SU-DHL-6 (cell line): Measurements from ENCODE around the gene ARPC1B.
"Not testable (repeated sequence)": the region's sequence is repeated elsewhere in the genome, so short reads cannot be mapped to it uniquely, and the experiment has no call there.

Experiments
- H2AFZ ChIP-seq: fragments of 200-600 bp; sonication (generic); 2 replicates; pipeline ENCODE4 v1.6.1; 2014; ENCODE audit warnings: low read depth, mild to moderate bottlenecking, moderate library complexity, mixed read lengths, antibody characterized with exemption, low read length; ENCODE audit not compliant: severe bottlenecking
- H3F3A ChIP-seq: fragments of 200-600 bp; shearing (Covaris generic); 2 replicates; pipeline ENCODE4 v1.6.0; 2016; ENCODE audit warnings: antibody characterized with exemption, mild to moderate bottlenecking; ENCODE audit not compliant: insufficient read depth
- H3K27ac ChIP-seq: fragments of 200-600 bp; sonication (generic); 2 replicates; pipeline ENCODE4 v1.5.1; 2016; ENCODE audit warnings: low read depth, mild to moderate bottlenecking, low read length, moderate library complexity, mixed read lengths
- H3K27me3 ChIP-seq: fragments of 200-600 bp; sonication (generic), shearing (Covaris generic); 2 replicates; pipeline ENCODE4 v1.6.0; 2014; ENCODE audit warnings: mild to moderate bottlenecking, low read length
- H3K36me3 ChIP-seq: fragments of 200-600 bp; sonication (generic); 2 replicates; pipeline ENCODE4 v1.6.1; 2014; ENCODE audit warnings: mild to moderate bottlenecking, low read length, mixed read lengths
- H3K4me2 ChIP-seq: fragments of 300-600, 200-600 bp; shearing (Covaris generic), sonication (generic); 2 replicates; pipeline ENCODE4 v1.6.0; 2014; ENCODE audit warnings: low read length, low read depth, mild to moderate bottlenecking; ENCODE audit not compliant: poor library complexity, severe bottlenecking
- H3K4me3 ChIP-seq: fragments of 200-600 bp; sonication (generic); 2 replicates; pipeline ENCODE4 v1.5.1; 2014; ENCODE audit warnings: antibody characterized with exemption, low read length, mild to moderate bottlenecking, mixed read lengths; ENCODE audit not compliant: insufficient read depth, poor library complexity, severe bottlenecking
- H3K79me2 ChIP-seq: fragments of 200-600 bp; sonication (generic); 2 replicates; pipeline ENCODE4 v1.6.1; 2014; ENCODE audit warnings: mild to moderate bottlenecking, low read length, moderate library complexity; ENCODE audit not compliant: insufficient read depth
- H3K9ac ChIP-seq: fragments of 200-600 bp; sonication (generic); 2 replicates; pipeline ENCODE4 v1.7.0; 2014; ENCODE audit warnings: mild to moderate bottlenecking, low read length
- H3K9me2 ChIP-seq: fragments of 200-600 bp; sonication (generic); replicated peaks from 2 replicates; pipeline ENCODE4 v1.6.1; 2014; ENCODE audit warnings: low read length; ENCODE audit not compliant: insufficient read depth
- H3K9me3 ChIP-seq: fragments of 200-600 bp; sonication (generic); 2 replicates; pipeline ENCODE4 v1.6.1; 2014; ENCODE audit warnings: low read length, mixed read lengths; ENCODE audit not compliant: insufficient read depth
- H4K20me1 ChIP-seq: fragments of 200-600 bp; sonication (generic); 2 replicates; pipeline ENCODE4 v1.6.1; 2014; ENCODE audit warnings: low read depth, mild to moderate bottlenecking, antibody characterized with exemption, low read length, moderate library complexity, mixed read lengths
- CTCF ChIP-seq: fragments of 200-600 bp; sonication (generic); IDR thresholded peaks from one replicate; pipeline ENCODE4 v1.5.1; 2017; ENCODE audit warnings: antibody characterized with exemption, mild to moderate bottlenecking, low read length, moderate library complexity; ENCODE audit not compliant: insufficient read depth, poor library complexity, severe bottlenecking
- EZH2phosphoT487 ChIP-seq: fragments of 200-600 bp; sonication (generic), shearing (Covaris generic); conservative IDR thresholded peaks from 2 replicates; pipeline ENCODE4 v1.6.1; 2018; ENCODE audit warnings: mild to moderate bottlenecking, antibody characterized with exemption, low read length, moderate library complexity, mixed read lengths

ARPC1B gene

GRCh38 chr7:99326408-99326782 lies 48.1 kb upstream of the ARPC1B start:
- H3K36me3 ChIP-seq, result no peaks in the 10 kb centered on the region
- H3F3A ChIP-seq, result peaks cover 7% of the 10 kb centered on the region; the same call in 1 of the 2 replicates
- no peaks in the 10 kb centered on the region for H3K9me2 ChIP-seq
- H3K4me2 ChIP-seq, result peak overlapping the region; percentile 85
- no peak for TF ChIP-seq CTCF
- H3K4me3 ChIP-seq, result peak overlapping the region; percentile 81
- peaks cover 17% of the 10 kb centered on the region; the same call in 1 of the 2 replicates for H4K20me1 ChIP-seq
- H3K27me3 ChIP-seq, result no peaks in the 10 kb centered on the region
- peak overlapping the region; percentile 95 for H3K9ac ChIP-seq
- H3K79me2 ChIP-seq, result peaks cover 65% of the 10 kb centered on the region
- no peaks in the 10 kb centered on the region for H3K9me3 ChIP-seq
- H3K27ac ChIP-seq, result peak overlapping the region; percentile 42; the same call in 1 of the 2 replicates
- H2AFZ ChIP-seq, result peak overlapping the region; percentile 69

GRCh38 chr7:99330314-99330961 lies 44.1 kb upstream of the ARPC1B start:
- not testable (repeated sequence) for H2AFZ ChIP-seq, H3K9me3 ChIP-seq, H3K36me3 ChIP-seq, H3F3A ChIP-seq, H3K9me2 ChIP-seq, H3K4me3 ChIP-seq, H3K4me2 ChIP-seq, H3K27ac ChIP-seq, H3K27me3 ChIP-seq, H3K9ac ChIP-seq
- Histone ChIP-seq H3K79me2 (peaks cover 87% of the 10 kb centered on the region), H4K20me1 (peaks cover 24% of the 10 kb centered on the region; the same call in 1 of the 2 replicates)

- no peak overlapping the region for H3K4me2 ChIP-seq
- H3K4me3 ChIP-seq, result no peak overlapping the region
Observed at GRCh38 chr7:99331002-99331401, 43.5 kb upstream of the ARPC1B start.

More at GRCh38 chr7:99331002-99331401, 43.5 kb upstream of the ARPC1B start:
- no peaks in the 10 kb centered on the region for H3K27me3 ChIP-seq
- no peak overlapping the region for H3K27ac ChIP-seq
- H3K36me3 ChIP-seq, result peaks cover 10% of the 10 kb centered on the region
- H4K20me1 ChIP-seq, result peaks cover 24% of the 10 kb centered on the region; the same call in 1 of the 2 replicates
- no peaks in the 10 kb centered on the region for H3K9me3 ChIP-seq
- H3K9me2 ChIP-seq, result no peaks in the 10 kb centered on the region
- no peak overlapping the region for H2AFZ ChIP-seq
- H3K9ac ChIP-seq, result no peak overlapping the region
- TF ChIP-seq EZH2phosphoT487 (no peak), CTCF (no peak)
- peaks cover 83% of the 10 kb centered on the region for H3K79me2 ChIP-seq
- H3F3A ChIP-seq, result peaks cover 7% of the 10 kb centered on the region; the same call in 1 of the 2 replicates
